ENCODE data around the gene SYCP2L. TPM values are rescaled to one million over a fixed set of nuclear protein-coding genes. Genes with fewer than 3 reads are reported as not detected.
A peak's percentile ranks its signal among the peaks of the same experiment; 100 is the strongest.

Gene SYCP2L
- total RNA-seq, 1 donor, result 0.36 TPM

DNA sequence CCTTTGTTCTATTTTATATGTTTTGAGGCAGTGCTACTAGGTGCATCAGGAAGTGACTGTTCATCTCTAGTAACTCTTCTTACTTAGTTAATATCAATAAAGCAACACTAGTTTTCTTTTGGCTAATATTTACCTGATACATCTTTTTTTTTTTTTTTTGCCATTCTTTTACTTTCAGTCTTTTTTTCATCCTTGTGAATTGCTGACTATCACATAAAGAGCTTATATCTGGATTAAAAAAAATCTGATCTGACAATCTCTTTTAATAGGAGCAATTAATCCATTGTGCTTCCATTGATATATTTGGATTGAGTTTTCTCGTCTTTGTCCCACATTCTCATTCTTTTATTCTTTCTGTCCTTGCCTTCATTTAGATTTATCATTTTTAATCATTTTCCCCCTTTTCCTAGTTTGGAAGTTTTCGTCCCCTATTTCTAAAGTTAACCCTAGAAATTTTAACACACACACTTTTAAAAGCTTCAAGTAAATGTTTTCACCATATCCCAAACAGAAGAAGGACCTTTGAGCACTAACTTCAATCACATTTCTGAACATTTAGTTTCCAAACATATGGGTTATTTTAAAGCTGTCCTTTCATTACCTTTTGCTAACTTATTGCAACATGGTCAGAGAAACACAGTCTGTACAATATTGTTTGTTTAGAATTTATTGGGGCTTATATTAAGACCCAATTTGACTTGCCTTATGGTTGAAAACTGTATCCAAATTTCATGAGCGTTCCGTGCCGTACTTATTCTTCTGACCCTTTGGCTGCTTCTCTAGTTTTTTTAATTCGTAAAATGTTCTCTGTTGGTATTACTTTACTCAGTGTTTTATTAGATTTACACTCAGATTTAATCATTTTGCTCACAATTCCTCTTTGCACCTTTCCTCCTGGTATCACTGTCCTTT is 63.0 kb downstream of the SYCP2L start:
- no peak overlapping the region for H2AFZ ChIP-seq (ENCODE audit: low read length)
- no peak overlapping the region for H3K27ac ChIP-seq (ENCODE audit: low read depth, low read length)
- no peak for TF ChIP-seq CTCF (IDR thresholded peaks at IDR 0.05; ENCODE audit: extremely low read depth, low read depth, low read length)
- H3K4me1 ChIP-seq (ENCODE audit: insufficient read depth, low read length), result peaks cover 7% of the 10 kb centered on the region
- H3K4me2 ChIP-seq (ENCODE audit: insufficient read depth, low read length), result no peak overlapping the region
- no peaks in the 10 kb centered on the region for H3K36me3 ChIP-seq (ENCODE audit: insufficient read depth, low read length)
- DNase-seq (ENCODE audit: insufficient read length, low spot score, missing footprints), result no peak
- no peak overlapping the region for H3K4me3 ChIP-seq (ENCODE audit: insufficient read depth, low read length)
- no peaks in the 10 kb centered on the region for H4K20me1 ChIP-seq (ENCODE audit: insufficient read depth, low read length)
- no peaks in the 10 kb centered on the region for H3K9me3 ChIP-seq (ENCODE audit: low read depth, low read length)
- H3K79me2 ChIP-seq (ENCODE audit: insufficient read depth, low read length), result no peaks in the 10 kb centered on the region
- H3K27me3 ChIP-seq (ENCODE audit: insufficient read depth, low read length), result no peaks in the 10 kb centered on the region

DNA sequence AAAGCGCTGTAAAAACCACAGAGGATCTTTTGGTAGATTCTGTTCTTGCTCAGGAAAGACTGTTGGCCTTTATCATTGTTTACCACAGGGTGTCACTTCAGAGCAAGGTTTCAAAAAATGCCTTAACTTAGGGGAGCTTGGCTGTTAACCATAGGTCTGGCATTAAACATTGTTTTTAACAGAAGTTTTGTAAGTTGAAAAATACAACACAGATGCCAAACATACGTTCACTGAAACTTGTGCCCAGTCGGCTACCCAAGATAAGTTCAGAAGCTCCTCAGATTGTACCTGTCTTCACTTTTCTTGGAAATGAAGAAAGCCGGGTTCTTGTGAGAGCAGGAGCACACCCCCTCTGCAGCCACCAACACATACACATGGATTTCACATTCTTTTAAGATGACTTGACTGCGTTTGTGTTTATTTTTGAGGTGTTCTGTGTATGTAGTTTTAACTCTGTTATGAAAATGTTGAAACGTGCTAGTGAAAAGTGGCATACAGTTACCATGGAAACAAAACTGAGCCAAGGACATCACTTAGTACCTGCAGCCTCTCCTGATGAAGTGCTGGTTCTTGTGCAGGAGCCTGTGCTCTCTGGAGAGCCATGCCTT is 64.9 kb downstream of the SYCP2L start:
- peak; percentile 65 for TF ChIP-seq CTCF (IDR thresholded peaks at IDR 0.05; ENCODE audit: extremely low read depth, low read depth, low read length)
- Histone ChIP-seq H3K4me2 (ENCODE audit: insufficient read depth, low read length) (peak overlapping the region; percentile 53), H4K20me1 (ENCODE audit: insufficient read depth, low read length) (no peaks in the 10 kb centered on the region)

GRCh38 chr6:10954590-10955010 is 67.7 kb downstream of the SYCP2L start:
- DNase-seq (ENCODE audit: insufficient read length, low spot score, missing footprints), result no peak
- peak overlapping the region; percentile 77 for H2AFZ ChIP-seq (ENCODE audit: low read length)
- H3K79me2 ChIP-seq (ENCODE audit: insufficient read depth, low read length), result no peaks in the 10 kb centered on the region
- no peak overlapping the region for H3K27ac ChIP-seq (ENCODE audit: low read depth, low read length)
- H3K4me1 ChIP-seq (ENCODE audit: insufficient read depth, low read length), result peaks cover 7% of the 10 kb centered on the region
- peak; percentile 94 for TF ChIP-seq CTCF (IDR thresholded peaks at IDR 0.05; ENCODE audit: extremely low read depth, low read depth, low read length)
- H4K20me1 ChIP-seq (ENCODE audit: insufficient read depth, low read length), result no peaks in the 10 kb centered on the region
- no peaks in the 10 kb centered on the region for H3K27me3 ChIP-seq (ENCODE audit: insufficient read depth, low read length)
- no peak overlapping the region for H3K4me2 ChIP-seq (ENCODE audit: insufficient read depth, low read length)
- no peaks in the 10 kb centered on the region for H3K36me3 ChIP-seq (ENCODE audit: insufficient read depth, low read length)
- no peak overlapping the region for H3K4me3 ChIP-seq (ENCODE audit: insufficient read depth, low read length)
- no peaks in the 10 kb centered on the region for H3K9me3 ChIP-seq (ENCODE audit: low read depth, low read length)

More for the DNA sequence above, 64.9 kb downstream of the SYCP2L start:
- Histone ChIP-seq H3K27me3 (ENCODE audit: insufficient read depth, low read length) (no peaks in the 10 kb centered on the region), H3K79me2 (ENCODE audit: insufficient read depth, low read length) (no peaks in the 10 kb centered on the region), H3K9me3 (ENCODE audit: low read depth, low read length) (no peaks in the 10 kb centered on the region), H3K4me3 (ENCODE audit: insufficient read depth, low read length) (no peak overlapping the region), H3K4me1 (ENCODE audit: insufficient read depth, low read length) (peaks cover 7% of the 10 kb centered on the region), H3K27ac (ENCODE audit: low read depth, low read length) (no peak overlapping the region), H2AFZ (ENCODE audit: low read length) (no peak overlapping the region), H3K36me3 (ENCODE audit: insufficient read depth, low read length) (no peaks in the 10 kb centered on the region)
- no peak for DNase-seq (ENCODE audit: insufficient read length, low spot score, missing footprints)

DNA sequence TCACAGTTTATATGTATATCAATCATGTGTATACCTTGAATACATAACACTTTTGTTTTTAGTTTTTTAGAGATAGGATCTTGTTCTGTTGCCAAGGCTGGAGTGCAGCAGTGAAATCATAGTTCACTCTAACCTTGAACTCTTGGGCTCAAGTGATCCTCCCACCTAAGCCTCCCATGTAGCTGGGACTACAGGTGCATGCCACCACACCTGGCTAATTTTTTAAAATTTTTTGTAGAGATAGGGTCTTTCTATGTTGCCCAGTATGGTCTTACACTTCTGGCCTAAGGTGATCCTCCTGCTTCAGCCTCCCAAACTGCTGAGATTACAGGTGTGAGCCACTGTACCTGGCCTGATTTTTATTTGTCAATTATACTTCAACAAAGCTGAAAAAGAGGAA is 69.9 kb downstream of the SYCP2L start:
- DNase-seq (ENCODE audit: insufficient read length, low spot score, missing footprints), result no peak
- peaks cover 3% of the 10 kb centered on the region for H3K27me3 ChIP-seq (ENCODE audit: insufficient read depth, low read length)
- TF ChIP-seq CTCF (IDR thresholded peaks at IDR 0.05; ENCODE audit: extremely low read depth, low read depth, low read length), result no peak
- no peak overlapping the region for H3K27ac ChIP-seq (ENCODE audit: low read depth, low read length)
- H3K4me2 ChIP-seq (ENCODE audit: insufficient read depth, low read length), result no peak overlapping the region
- H3K36me3 ChIP-seq (ENCODE audit: insufficient read depth, low read length), result no peaks in the 10 kb centered on the region
- H3K9me3 ChIP-seq (ENCODE audit: low read depth, low read length), result no peaks in the 10 kb centered on the region
- H4K20me1 ChIP-seq (ENCODE audit: insufficient read depth, low read length), result no peaks in the 10 kb centered on the region
- no peaks in the 10 kb centered on the region for H3K79me2 ChIP-seq (ENCODE audit: insufficient read depth, low read length)
- no peak overlapping the region for H3K4me3 ChIP-seq (ENCODE audit: insufficient read depth, low read length)
- peaks cover 5% of the 10 kb centered on the region for H3K4me1 ChIP-seq (ENCODE audit: insufficient read depth, low read length)
- no peak overlapping the region for H2AFZ ChIP-seq (ENCODE audit: low read length)
